Esophagus muscularis mucosa (tissue), 4 donors: Measurements from ENCODE around the gene SETD5. TPM values are rescaled to one million over a fixed set of nuclear protein-coding genes. Genes with fewer than 3 reads are reported as not detected.

ENCODE experiments used
- DNase-seq: peaks from one replicate; pipeline ENCODE4 v3.0.0-alpha.2; 2017; ENCODE audit errors: extremely low spot score
- H3K27ac ChIP-seq, 4 donors: fragments of 200-600 bp; sonication (generic); replicated peaks in 1 of 4; 1 replicate in 3 of 4; 2 replicates in 1 of 4; pipeline ENCODE4 v1.5.1; 2016 to 2019; ENCODE audit warnings: mild to moderate bottlenecking in 1 of 4
- H3K27me3 ChIP-seq, 4 donors: fragments of 200-600 bp; sonication (generic); one replicate each; pipeline versions ENCODE4 v1.5.1 to v1.6.0; 2016 to 2019
- H3K36me3 ChIP-seq, 4 donors: fragments of 200-600 bp; sonication (generic); one replicate each; pipeline ENCODE4 v1.5.1; 2016 to 2019
- H3K4me1 ChIP-seq, 4 donors: fragments of 200-600 bp; sonication (generic); one replicate each; pipeline ENCODE4 v1.5.1; 2016 to 2019
- H3K4me3 ChIP-seq, 4 donors: fragments of 200-600 bp; sonication (generic); 1 replicate in 2 of 4; 2 replicates in 2 of 4; pipeline ENCODE4 v1.5.1; 2016 to 2019; ENCODE audit warnings: mild to moderate bottlenecking in 4 of 4, moderate library complexity in 1 of 4
- H3K9me3 ChIP-seq, 4 donors: fragments of 200-600 bp; sonication (generic); 1 replicate in 3 of 4; 2 replicates in 1 of 4; pipeline ENCODE4 v1.5.1; 2016 to 2019
- EP300 ChIP-seq: sonication (generic); formaldehyde crosslinking; IDR thresholded peaks from one replicate; pipeline ENCODE4 v1.6.1; 2017; ENCODE audit warnings: antibody characterized with exemption
- POLR2A ChIP-seq: fragments of 450-650 bp; IDR thresholded peaks from one replicate; pipeline ENCODE4 v1.6.1; 2017; ENCODE audit warnings: antibody characterized with exemption, moderate library complexity, mild to moderate bottlenecking, low read depth
- POLR2AphosphoS5 ChIP-seq, 2 donors: sonication (generic); formaldehyde crosslinking; IDR thresholded peaks; one replicate each; pipeline ENCODE4 v1.6.1; 2017; ENCODE audit warnings: antibody characterized with exemption in 2 of 2
- WGBS: methylation state at CpG from one replicate; pipeline ENCODE4 v1.1.5; 2018; 5-methylcytosine and 5-hydroxymethylcytosine counted together
- intact Hi-C: fragments of 100-400 bp; cut with DNase I; formaldehyde crosslinking; loops from one replicate; pipeline ENCODE4 v1.15.1; 2023
- total RNA-seq, 4 donors: library from RNA; depleted of rRNA; stranded (reverse); fragments of >200 nt; gene quantifications; one replicate each; pipeline versions ENCODE4 v1.1.0 to v1.2.1, GENCODE V29; 2016
- TF ChIP-seq, protein P1 (sequence below), 3 experiments: fragments of 200-600 bp in 2 of 3; fragments of 450-650 bp in 1 of 3; sonication (generic) in 2 of 3; IDR thresholded peaks; one replicate each; pipeline ENCODE4 v1.5.1; 2017 to 2019; ENCODE audit warnings: antibody characterized with exemption in 3 of 3, mild to moderate bottlenecking in 2 of 3, moderate library complexity in 1 of 3

Gene SETD5
- total RNA-seq, 4 donors from 2014 or later = 54.8 to 84.3 (median 78.1) TPM

DNA sequence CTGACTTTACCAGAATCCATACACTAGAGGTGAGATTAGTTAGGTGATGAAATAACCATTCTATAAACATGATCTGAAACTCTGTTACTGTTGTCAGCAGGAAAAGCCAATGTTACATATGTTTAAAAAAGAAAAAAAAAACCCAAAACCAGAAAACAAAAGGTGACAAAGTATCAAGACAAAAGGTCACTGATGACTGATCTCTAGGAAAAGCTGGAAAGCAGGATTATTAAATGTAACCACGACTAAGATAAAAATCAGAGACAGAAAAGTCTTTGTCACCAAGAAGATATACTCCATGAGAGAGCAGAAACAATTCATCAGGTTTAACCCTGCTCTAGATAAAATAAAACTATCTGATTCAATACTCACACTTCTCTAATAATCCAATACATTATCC is 5.4 kb upstream of the SETD5 start:
- TF ChIP-seq, protein P1, sequence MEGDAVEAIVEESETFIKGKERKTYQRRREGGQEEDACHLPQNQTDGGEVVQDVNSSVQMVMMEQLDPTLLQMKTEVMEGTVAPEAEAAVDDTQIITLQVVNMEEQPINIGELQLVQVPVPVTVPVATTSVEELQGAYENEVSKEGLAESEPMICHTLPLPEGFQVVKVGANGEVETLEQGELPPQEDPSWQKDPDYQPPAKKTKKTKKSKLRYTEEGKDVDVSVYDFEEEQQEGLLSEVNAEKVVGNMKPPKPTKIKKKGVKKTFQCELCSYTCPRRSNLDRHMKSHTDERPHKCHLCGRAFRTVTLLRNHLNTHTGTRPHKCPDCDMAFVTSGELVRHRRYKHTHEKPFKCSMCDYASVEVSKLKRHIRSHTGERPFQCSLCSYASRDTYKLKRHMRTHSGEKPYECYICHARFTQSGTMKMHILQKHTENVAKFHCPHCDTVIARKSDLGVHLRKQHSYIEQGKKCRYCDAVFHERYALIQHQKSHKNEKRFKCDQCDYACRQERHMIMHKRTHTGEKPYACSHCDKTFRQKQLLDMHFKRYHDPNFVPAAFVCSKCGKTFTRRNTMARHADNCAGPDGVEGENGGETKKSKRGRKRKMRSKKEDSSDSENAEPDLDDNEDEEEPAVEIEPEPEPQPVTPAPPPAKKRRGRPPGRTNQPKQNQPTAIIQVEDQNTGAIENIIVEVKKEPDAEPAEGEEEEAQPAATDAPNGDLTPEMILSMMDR (IDR thresholded peaks at IDR 0.05) = no peak
- no peak for TF ChIP-seq POLR2AphosphoS5 (IDR thresholded peaks at IDR 0.05)
- TF ChIP-seq POLR2A = no peak
- no peak for TF ChIP-seq EP300
- peaks cover 32 to 56% (median 53%) of the 10 kb centered on the region in 4 donors for H3K4me1 ChIP-seq
- 32% methylated on average over 1 of the region's 1 CpG for WGBS
- H3K27ac ChIP-seq = peak overlapping the region in 2 of 4 donors; percentile 43 to 99
- H3K36me3 ChIP-seq = peaks cover 39 to 70% (median 54%) of the 10 kb centered on the region in 4 donors
- no peaks in the 10 kb centered on the region for H3K9me3 ChIP-seq
- intact Hi-C loops = loop anchor here (5.0 kb wide), 1 partner anchor 35 kb away; no protein-coding TSS in a partner anchor
- DNase-seq = no peak
- H3K4me3 ChIP-seq = no peak overlapping the region
- H3K27me3 ChIP-seq = no peaks in the 10 kb centered on the region

DNA sequence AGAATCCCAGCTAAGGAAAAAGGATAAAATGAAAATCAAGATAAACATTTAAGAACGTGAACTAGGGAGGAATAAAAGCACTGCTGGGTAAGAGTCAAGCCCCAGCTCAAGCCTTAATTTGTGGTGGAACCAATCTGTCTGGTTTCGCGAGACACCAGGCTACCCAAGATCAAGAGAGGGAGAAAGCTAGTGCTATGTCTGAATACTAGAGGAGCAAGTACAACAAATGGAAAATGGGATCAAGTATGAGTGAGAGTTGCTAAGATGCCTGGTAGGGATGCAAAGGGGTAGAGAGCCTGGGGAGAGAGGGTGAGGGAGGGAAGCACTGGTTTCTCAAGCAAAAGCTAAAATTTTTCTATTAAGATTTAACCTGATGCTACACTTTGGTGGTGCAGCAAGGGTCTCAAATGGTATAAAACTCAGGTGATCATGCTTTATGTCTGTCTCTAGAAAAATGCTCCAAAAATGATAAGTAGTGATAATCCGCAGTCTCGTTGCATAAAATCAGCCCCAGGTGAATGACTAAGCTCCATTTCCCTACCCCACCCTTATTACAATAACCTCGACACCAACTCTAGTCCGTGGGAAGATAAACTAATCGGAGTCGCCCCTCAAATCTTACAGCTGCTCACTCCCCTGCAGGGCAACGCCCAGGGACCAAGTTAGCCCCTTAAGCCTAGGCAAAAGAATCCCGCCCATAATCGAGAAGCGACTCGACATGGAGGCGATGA is 1.7 kb upstream of the SETD5 start:
- peak overlapping the region; percentile 86 to 92 (median 90) for H3K4me3 ChIP-seq
- peaks cover 48 to 73% (median 71%) of the 10 kb centered on the region in 4 donors for H3K4me1 ChIP-seq
- no peaks in the 10 kb centered on the region for H3K9me3 ChIP-seq
- DNase-seq = no peak
- peaks cover 9 to 33% (median 18%) of the 10 kb centered on the region in 4 donors for H3K36me3 ChIP-seq
- intact Hi-C loops = no loop called here
- H3K27me3 ChIP-seq = no peaks in the 10 kb centered on the region
- TF ChIP-seq POLR2A (no peak), EP300 (no peak), POLR2AphosphoS5 (IDR thresholded peaks at IDR 0.05) (no peak)
- TF ChIP-seq, protein P1 (IDR thresholded peaks at IDR 0.05) = no peak
- H3K27ac ChIP-seq = peak overlapping the region; percentile 98 to 100 (median 99)
- 6% methylated on average over 15 of the region's 15 CpGs for whole genome bisulfite sequencing

DNA sequence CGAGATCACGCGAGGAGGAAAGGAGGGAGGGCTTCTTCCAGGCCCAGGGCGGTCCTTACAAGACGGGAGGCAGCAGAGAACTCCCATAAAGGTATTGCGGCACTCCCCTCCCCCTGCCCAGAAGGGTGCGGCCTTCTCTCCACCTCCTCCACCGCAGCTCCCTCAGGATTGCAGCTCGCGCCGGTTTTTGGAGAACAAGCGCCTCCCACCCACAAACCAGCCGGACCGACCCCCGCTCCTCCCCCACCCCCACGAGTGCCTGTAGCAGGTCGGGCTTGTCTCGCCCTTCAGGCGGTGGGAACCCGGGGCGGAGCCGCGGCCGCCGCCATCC is 1.1 kb upstream of the SETD5 start:
- WGBS = 0% methylated on average over 5 of the region's 25 CpGs
- H3K27me3 ChIP-seq = no peaks in the 10 kb centered on the region
- peaks cover 4 to 28% (median 13%) of the 10 kb centered on the region in 4 donors for H3K36me3 ChIP-seq
- TF ChIP-seq POLR2A = peak; percentile 19
- TF ChIP-seq POLR2AphosphoS5 (IDR thresholded peaks at IDR 0.05) = peak; percentile 68 to 81
- TF ChIP-seq, protein P1 (IDR thresholded peaks at IDR 0.05) = peak in 1 of 3 experiments; percentile 6
- TF ChIP-seq EP300 = no peak
- no peaks in the 10 kb centered on the region for H3K9me3 ChIP-seq
- peak overlapping the region; percentile 98 to 100 (median 99) for H3K27ac ChIP-seq
- H3K4me1 ChIP-seq = peaks cover 51 to 75% (median 71%) of the 10 kb centered on the region in 4 donors
- DNase-seq = peak; percentile 97
- intact Hi-C loops = no loop called here
- peak overlapping the region; percentile 86 to 92 (median 90) for H3K4me3 ChIP-seq

DNA sequence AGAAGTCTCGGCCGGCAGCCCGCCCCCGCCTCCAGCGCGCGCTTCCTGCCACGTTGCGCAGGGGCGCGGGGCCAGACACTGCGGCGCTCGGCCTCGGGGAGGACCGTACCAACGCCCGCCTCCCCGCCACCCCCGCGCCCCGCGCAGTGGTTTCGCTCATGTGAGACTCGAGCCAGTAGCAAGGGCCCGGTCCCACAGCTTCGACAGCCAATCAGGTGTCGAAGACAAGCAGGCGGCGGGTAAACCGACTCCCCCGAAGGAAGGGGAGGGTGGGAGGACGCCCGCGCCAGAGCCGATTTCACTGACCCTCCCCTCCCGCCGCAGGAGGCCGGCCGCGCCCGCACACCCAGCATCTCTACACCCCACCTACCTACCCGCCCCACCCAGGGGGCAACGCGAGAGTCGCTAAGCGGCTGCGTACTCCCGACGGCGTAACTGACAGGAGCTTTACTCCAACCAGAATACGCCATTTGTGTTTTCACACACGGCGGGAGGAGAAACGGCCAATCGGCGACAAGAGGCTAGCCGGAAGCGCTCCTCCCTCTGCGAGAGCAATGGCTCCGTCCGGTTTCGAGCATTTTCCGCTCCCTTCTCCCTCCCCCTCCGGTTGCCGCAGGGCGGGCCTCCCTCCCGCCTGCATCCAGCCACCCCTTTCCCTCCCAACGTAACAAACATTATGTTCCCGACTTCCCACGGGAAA is 633 bp upstream of the SETD5 start:
- TF ChIP-seq, protein P1 (IDR thresholded peaks at IDR 0.05) = no peak
- TF ChIP-seq EP300 (no peak), POLR2AphosphoS5 (IDR thresholded peaks at IDR 0.05) (peak in 1 of 2 donors; percentile 87)
- peaks cover 51 to 75% (median 71%) of the 10 kb centered on the region in 4 donors for H3K4me1 ChIP-seq
- H3K27me3 ChIP-seq = no peaks in the 10 kb centered on the region
- peak; percentile 99 for DNase-seq
- WGBS = under 1% methylated on average over 20 of the region's 71 CpGs
- intact Hi-C loops = no loop called here
- H3K27ac ChIP-seq = peak overlapping the region; percentile 98 to 100 (median 99)
- H3K36me3 ChIP-seq = peaks cover 0 to 23% (median 8%) of the 10 kb centered on the region in 4 donors
- H3K4me3 ChIP-seq = peak overlapping the region; percentile 86 to 92 (median 90)
- no peaks in the 10 kb centered on the region for H3K9me3 ChIP-seq
